Activated CD4-positive, alpha-beta T cell treated with anti-CD3 and anti-CD28 coated beads for 48 hours (primary cell): ENCODE results near the gene NEK1.

Experiments
- DNase-seq: peaks from one replicate; pipeline ENCODE4 v3.0.0-alpha.2; 2020

The NEK1 gene, protein sequence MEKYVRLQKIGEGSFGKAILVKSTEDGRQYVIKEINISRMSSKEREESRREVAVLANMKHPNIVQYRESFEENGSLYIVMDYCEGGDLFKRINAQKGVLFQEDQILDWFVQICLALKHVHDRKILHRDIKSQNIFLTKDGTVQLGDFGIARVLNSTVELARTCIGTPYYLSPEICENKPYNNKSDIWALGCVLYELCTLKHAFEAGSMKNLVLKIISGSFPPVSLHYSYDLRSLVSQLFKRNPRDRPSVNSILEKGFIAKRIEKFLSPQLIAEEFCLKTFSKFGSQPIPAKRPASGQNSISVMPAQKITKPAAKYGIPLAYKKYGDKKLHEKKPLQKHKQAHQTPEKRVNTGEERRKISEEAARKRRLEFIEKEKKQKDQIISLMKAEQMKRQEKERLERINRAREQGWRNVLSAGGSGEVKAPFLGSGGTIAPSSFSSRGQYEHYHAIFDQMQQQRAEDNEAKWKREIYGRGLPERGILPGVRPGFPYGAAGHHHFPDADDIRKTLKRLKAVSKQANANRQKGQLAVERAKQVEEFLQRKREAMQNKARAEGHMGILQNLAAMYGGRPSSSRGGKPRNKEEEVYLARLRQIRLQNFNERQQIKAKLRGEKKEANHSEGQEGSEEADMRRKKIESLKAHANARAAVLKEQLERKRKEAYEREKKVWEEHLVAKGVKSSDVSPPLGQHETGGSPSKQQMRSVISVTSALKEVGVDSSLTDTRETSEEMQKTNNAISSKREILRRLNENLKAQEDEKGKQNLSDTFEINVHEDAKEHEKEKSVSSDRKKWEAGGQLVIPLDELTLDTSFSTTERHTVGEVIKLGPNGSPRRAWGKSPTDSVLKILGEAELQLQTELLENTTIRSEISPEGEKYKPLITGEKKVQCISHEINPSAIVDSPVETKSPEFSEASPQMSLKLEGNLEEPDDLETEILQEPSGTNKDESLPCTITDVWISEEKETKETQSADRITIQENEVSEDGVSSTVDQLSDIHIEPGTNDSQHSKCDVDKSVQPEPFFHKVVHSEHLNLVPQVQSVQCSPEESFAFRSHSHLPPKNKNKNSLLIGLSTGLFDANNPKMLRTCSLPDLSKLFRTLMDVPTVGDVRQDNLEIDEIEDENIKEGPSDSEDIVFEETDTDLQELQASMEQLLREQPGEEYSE (N-terminal part only)

DNA sequence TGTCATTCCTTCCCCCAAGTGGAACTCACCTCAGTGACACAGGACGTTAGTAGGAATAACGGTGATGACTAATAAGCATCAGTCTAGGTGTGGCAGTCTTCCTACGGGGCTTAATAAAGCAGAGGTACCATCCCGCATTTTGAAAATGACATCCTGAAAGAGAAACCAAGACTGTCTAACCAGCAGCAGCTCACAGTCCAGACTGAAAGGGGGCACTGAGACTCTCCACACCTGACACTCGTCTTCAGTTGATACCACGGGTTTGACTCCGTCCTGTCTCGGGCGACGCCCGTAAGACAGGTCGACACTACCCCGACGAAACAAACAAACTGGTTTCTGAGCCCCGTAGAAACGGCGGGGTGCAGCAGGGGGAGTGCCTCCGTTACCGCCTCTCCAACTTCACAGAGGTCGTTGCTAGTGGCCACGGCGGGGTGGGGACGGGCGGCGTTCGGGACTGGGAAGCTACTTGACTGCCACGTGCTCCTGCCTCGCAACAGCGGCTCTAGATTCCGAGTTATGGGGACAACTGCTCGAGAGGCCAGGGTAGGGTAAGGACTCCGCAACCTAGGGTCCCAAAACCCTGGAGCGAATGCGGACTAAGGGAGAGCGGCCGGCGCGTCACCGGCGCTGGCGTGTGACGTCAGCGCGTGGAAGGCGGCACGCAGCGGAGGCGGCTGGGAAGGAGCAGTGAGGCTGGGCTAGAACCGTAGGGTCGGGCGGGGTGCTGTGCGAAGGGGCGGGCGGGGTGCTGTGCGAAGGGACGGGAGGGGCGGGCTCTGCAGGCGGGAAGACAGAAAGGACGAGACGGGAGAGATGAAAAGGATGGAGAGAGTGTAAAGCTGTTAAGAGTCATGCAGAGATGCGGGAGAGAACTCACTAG lies at the start of gene NEK1:
Gene NEK1 (minus strand): TSS at position 593 of the 880 bp plus-strand sequence. CDS start 9,953 bp downstream, outside the sequence.
- peak; percentile 91 for DNase-seq

GRCh38 chr4:169661761-169662160 lies 49.4 kb upstream of the NEK1 start:
- no peak for DNase-seq

DNA sequence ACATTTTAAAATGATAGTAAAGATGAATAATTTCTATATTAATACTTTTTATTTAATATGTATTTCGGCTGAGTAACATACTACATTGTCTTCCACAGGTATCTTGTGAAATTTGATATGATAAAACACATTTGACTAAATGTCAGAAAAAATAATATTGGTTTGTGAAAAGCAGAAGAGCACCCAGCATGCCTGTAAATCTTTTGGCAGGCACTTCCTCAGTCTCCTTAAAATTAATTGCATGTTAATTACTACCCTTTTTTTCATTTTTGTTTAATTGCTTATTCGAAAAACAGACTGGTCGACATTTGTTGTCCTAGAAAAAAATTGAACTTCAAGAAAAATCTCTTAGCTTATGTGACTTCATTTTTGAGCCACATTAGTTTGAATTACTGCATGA lies 48.5 kb upstream of the NEK1 start:
- no peak for DNase-seq

- DNase-seq = peak; percentile 73
Measured at GRCh38 chr4:169659716-169660670, 47.6 kb upstream of the NEK1 start.

DNA sequence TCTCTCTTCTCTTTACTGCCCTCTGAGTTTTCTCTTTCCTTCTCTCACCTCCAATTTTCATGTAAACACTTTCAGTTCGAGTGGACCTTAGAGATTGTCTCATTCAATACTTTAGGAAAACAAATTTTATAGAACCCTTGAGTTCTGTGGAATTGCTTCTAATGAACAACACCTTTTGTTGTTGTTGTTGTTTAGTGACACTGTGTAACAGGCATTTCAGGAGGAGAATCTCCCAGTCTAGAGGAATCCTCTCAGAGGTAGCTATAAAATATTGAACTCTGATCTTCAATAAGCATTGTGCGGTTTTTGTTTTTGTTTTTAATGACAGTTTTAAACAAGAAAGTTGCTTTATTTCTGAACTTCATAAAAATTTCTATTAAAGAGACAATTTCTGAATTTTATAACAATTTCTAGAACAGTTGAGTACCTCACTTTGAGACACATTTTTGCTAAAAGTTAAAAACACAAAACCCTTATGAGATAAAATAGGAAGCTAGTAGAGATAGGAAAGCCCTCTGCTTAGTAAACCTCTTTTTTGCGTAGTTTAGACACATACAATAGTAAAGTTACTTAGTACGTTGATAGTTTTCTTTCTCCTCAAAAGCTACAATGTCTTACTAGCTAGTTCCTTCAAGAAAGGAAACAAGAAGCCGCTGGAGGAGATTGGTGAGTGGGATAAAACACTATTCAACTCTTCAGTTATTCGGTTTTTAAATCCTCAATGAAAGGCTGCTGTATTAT lies 46.8 kb upstream of the NEK1 start:
- DNase-seq = no peak

- no peak for DNase-seq
Measured at GRCh38 chr4:169658196-169658595, 45.8 kb upstream of the NEK1 start.

DNA sequence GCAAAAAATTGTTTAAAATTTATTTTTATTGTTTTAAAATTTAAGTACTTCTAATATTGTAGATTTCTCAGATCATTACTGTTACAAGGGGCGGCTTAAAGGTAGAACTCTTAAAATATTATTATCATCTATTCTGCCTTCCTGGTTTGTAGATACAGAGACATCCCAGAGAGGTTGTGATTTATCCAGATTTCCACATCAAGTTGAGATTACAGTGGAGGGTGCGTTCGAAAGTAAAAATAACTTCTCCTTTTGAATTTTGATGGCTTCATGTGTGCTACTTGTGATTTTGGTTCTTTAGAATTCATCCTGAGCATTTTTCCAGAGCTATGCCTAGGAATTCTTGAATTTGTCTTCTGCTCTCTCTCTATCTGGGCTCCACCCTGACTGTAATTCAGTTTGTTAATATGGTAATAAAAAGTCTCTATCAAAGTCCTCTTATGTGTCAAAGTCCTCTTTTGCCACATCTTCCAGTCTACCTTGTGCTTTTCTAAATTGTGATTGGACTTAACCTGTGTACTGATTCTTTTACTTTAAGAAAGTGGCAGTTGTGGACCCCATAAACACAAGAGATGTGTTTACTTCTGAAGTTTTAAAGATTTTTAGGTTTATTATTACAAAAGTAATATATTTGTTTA lies 45.2 kb upstream of the NEK1 start:
- DNase-seq = no peak

DNA sequence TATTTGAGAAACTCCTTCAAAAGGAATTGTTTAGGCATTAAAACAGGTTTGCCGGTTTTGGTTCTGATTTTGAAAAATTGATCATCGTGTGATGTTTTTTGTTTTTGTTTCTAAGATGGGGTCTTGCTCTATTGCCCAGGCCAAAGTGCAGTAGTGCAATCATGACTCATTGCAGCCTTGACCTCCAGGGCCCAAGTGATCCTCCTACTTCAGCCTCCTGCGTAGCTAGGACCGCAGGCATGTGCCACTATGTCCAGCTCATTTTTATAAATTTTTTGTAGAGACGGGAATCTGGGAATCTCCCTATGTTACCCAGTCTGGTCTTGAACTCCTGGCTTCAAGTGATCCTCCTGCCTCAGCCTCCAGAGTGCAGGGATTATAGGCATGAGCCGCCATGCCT lies 43.0 kb upstream of the NEK1 start:
- no peak for DNase-seq

DNA sequence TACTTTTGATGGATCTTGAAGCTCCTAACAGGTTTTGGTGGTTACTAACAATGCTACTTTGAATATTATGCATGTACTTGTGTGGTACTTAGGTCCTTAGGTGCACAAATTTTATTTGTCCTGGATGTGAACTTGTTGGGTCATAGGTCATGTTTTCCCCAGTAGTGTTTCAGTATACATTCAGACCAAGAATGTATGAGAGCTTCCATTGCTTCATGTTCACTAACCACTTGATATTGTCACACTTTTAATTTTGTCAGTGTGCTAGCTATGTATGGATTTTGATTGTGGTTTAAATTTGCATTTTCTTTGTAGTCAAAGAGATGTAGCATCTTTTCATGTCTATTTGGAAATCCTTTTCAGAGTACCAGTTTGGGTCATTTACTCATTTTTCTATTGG lies 40.2 kb upstream of the NEK1 start:
- no peak for DNase-seq

DNA sequence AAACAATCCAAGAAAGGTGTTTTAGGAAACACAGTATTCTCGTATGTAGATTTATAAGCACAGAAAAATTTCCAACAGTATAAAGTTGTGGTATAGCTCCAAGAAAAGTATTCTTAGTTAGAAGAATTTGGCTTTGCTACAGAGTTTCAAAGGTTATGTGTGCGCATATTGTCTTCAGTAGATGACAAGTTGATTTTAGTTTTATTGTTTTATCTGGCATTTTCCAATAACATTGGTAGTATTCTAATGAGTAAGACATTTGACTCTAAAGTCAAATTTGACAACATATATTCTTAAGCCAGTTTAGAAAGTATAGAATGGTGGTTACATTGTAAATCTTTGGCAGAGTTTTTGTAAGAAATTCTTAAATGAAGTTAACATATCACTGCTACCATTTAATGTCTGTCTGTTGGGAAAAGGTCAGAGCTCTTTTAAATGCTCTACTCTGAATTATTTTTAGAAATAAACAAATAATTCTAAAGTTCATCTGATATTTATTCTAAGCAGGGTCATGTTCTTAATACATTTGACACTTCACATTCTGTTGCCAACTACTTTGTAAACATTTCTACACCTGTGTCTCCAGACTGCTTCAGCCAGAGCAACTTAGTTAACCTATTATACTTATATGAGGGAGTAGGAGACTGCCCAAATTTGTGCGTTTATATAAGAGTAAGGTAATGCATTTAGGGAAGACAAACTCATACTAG lies 38.0 kb upstream of the NEK1 start:
- no peak for DNase-seq

DNA sequence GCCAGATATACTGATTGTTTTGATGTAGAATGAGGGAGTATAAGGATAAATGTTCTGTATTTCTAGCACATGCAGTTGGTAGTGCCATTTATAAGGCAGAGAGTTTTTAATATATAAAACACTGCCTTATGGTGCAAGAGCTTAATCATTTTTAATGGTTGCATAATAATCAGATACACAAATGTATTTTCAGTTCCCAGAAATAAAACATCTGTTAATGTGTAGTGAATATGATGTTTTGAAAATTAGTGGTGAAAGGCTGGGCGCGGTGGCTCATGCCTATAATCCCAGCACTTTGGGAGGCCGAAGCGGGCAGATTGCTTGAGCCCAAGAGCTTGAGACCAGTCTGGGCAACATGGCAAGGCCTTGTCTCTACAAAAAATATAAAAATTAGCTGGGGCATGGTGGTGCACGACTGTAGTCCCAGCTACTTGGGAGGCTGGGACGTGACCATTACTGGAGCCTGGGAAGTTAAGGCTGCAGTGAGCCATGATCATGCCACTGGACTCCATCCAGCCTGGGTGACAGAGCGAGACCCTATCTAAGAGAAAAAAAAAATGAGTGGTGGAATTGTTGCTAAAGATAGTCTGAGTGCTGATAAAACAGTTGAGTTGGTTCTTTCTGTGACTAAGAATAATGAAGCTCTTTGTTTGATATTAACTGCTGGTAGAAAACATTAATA lies 37.3 kb upstream of the NEK1 start:
- DNase-seq = no peak

DNA sequence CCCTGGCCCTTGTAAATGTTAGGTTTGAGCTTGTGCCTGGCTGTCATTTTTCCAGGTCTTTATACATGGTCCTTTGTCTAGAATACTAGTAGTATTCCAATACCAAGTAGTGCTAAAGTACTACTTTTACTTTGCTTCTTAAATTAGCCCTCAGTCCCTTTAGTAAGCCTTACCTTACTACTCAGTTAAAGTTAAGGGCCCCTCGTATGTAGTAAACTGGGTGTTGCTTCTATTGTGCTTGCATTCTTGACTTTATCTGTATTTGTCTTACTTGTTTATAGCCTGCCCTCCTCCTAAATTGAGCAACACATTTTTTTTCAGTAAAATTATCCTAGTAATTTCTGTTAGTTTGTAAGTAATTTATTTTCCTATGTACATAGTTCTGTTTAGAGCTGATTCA lies 33.2 kb upstream of the NEK1 start:
- no peak for DNase-seq

DNA sequence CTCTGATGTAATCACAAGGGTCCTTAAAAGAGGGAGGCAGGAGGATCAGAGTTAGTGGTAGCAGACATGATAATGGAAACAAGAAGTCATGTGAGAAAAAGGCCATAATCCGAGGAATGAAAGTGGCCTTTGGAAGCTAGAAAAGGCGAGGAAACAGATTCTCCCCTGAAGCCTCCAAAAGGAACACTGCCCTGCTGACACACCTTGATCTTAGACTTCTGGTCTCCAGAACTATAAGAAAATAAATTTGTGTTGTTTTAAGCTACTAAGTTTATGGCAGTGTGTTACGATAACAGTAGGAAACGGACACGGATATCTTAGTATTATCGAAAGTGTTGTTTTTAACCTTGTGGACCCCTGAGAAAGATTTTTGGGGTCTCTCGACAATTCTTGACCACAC lies 32.4 kb upstream of the NEK1 start:
- DNase-seq = no peak

GRCh38 chr4:169640261-169640870 lies 28.0 kb upstream of the NEK1 start:
- DNase-seq = no peak

DNA sequence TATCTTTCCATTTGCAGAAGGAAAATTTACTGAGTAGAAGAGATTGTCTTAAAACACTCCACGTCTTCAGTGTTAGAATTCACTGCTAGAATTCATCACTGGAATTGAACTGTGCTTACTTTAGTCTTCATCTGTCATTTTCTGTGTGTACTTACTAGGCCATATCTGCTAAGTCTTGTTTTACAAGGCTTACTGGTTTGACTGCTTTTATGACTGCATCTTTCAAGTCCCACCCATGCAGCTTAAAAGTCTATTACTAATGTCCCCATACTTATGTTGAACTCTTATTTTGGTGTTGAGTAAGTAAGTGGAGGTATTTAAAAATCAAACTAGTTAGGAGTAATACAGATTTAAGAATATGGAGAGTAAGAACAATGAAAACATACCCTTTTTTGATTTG lies 22.6 kb upstream of the NEK1 start:
- DNase-seq = no peak

DNA sequence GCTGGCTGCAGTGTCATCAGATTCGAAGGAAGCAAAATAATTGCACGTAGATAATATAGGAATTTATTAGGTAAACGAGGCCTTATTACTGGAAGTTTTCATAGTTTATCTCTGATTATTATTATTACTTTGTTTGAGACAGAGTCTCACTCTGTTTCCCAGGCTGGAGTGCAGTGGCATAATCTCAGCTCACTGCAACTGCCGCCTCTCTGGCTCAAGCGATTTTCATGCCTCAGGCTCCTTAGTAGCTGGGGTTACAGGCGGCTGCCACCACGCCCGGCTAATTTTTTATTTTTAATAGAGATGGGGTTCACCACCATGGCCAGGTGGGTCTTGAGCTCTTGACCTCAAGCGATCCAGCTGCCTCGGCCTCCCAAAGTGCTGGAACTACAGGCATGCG lies 20.5 kb upstream of the NEK1 start:
- no peak for DNase-seq

- DNase-seq = no peak
Measured at GRCh38 chr4:169630069-169630468, 17.7 kb upstream of the NEK1 start.

GRCh38 chr4:169628579-169628978 lies 16.2 kb upstream of the NEK1 start:
- DNase-seq = no peak
